Thyroid gland (tissue), 4 donors: ENCODE data around the gene AGBL5.

Experiments used
- POLR2A ChIP-seq, 2 donors: fragments of 450-650 bp; IDR thresholded peaks; one replicate each; pipeline ENCODE4 v1.6.1; 2017; ENCODE audit warnings: antibody characterized with exemption in 2 of 2, mild to moderate bottlenecking in 2 of 2, moderate library complexity in 1 of 2
- TF ChIP-seq, protein P1 (sequence below), 6 experiments: fragments of 200-600 bp in 3 of 6; fragments of 450-650 bp in 3 of 6; sonication (generic) in 3 of 6; IDR thresholded peaks; one replicate each; pipeline ENCODE4 v1.5.1; 2016 to 2019; ENCODE audit warnings: antibody characterized with exemption in 6 of 6, mild to moderate bottlenecking in 2 of 6, inconsistent platforms in 1 of 6, moderate library complexity in 1 of 6

DNA sequence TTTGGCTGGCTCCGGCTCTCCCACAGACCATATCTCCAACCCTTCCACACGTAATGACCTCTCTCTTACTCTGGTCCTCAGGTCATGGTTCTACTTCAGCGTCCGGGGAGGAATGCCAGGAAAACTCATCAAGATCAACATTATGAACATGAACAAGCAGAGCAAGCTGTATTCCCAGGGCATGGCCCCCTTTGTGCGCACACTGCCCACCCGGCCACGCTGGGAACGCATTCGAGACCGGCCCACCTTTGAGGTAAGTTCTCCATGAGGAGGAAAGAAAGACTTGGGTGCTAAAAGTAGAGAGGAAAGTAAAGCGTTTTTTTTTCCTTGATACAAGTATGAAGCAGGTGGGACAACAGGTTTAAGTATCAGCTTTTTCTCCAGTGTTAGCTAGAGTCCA, 1.9 kb downstream of the AGBL5 start:
- TF ChIP-seq, protein P1, sequence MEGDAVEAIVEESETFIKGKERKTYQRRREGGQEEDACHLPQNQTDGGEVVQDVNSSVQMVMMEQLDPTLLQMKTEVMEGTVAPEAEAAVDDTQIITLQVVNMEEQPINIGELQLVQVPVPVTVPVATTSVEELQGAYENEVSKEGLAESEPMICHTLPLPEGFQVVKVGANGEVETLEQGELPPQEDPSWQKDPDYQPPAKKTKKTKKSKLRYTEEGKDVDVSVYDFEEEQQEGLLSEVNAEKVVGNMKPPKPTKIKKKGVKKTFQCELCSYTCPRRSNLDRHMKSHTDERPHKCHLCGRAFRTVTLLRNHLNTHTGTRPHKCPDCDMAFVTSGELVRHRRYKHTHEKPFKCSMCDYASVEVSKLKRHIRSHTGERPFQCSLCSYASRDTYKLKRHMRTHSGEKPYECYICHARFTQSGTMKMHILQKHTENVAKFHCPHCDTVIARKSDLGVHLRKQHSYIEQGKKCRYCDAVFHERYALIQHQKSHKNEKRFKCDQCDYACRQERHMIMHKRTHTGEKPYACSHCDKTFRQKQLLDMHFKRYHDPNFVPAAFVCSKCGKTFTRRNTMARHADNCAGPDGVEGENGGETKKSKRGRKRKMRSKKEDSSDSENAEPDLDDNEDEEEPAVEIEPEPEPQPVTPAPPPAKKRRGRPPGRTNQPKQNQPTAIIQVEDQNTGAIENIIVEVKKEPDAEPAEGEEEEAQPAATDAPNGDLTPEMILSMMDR (IDR thresholded peaks at IDR 0.05) = no peak
- no peak for TF ChIP-seq POLR2A (IDR thresholded peaks at IDR 0.05)
